ENCODE data around the gene VTN. TPM values are rescaled to one million over a fixed set of nuclear protein-coding genes. Genes with fewer than 3 reads are reported as not detected.

VTN gene
- total RNA-seq, 4 donors from 2014 or later = 0.10 TPM; not detected in 3

GRCh38 chr17:28320215-28321061 is 49.7 kb downstream of the VTN start:
- WGBS, 2 donors = 68 to 74% methylated on average over 8 of the region's 8 CpGs
- no peak for DNase-seq (ENCODE audit: low spot score in 2 of 2)
- no peak overlapping the region for H3K4me3 ChIP-seq (ENCODE audit: low read depth, poor library complexity, severe bottlenecking)
- intact Hi-C loops (cut with DNase I; ENCODE audit: low total_unique reads) = no loop called here
- no peak for TF ChIP-seq CTCF (IDR thresholded peaks at IDR 0.05)
- no peak for TF ChIP-seq POLR2A (IDR thresholded peaks at IDR 0.05)

- TF ChIP-seq POLR2A (IDR thresholded peaks at IDR 0.05) (no peak), CTCF (IDR thresholded peaks at IDR 0.05) (no peak)
- H3K4me3 ChIP-seq (ENCODE audit: low read depth, poor library complexity, severe bottlenecking) = peak overlapping the region; percentile 36
- no peak for DNase-seq (ENCODE audit: low spot score in 2 of 2)
- 2 to 3% methylated on average over 7 of the region's 7 CpGs for WGBS, 2 donors
- intact Hi-C loops (cut with DNase I; ENCODE audit: low total_unique reads) = no loop called here
Measured at GRCh38 chr17:28319598-28319935, 50.5 kb downstream of the VTN start.

- no peak for TF ChIP-seq POLR2A (IDR thresholded peaks at IDR 0.05)
- TF ChIP-seq CTCF (IDR thresholded peaks at IDR 0.05) = no peak
- peak within 1 kb of the TSS; percentile 36 for H3K4me3 ChIP-seq (ENCODE audit: low read depth, poor library complexity, severe bottlenecking)
- WGBS, 2 donors = 0 to 1% methylated on average over 40 to 60 of the region's 72 CpGs
- peak; percentile 96 to 99 for DNase-seq (ENCODE audit: low spot score in 2 of 2)
- intact Hi-C loops (cut with DNase I; ENCODE audit: low total_unique reads) = no loop called here
Measured at GRCh38 chr17:28318759-28319597, 51.1 kb downstream of the VTN start, which contains the start of gene TMEM97. TSS of gene TMEM97 (plus strand) at chr17:28319200. CDS start at chr17:28319240, 40 bp downstream.

- intact Hi-C loops (cut with DNase I; ENCODE audit: low total_unique reads) = no loop called here
- peak overlapping the region; percentile 18 for H3K4me3 ChIP-seq (ENCODE audit: low read depth, poor library complexity, severe bottlenecking)
- WGBS, 2 donors = 13 to 14% methylated on average over 40 of the region's 40 CpGs
- DNase-seq (ENCODE audit: low spot score in 2 of 2) = no peak
- TF ChIP-seq CTCF (IDR thresholded peaks at IDR 0.05) (no peak), POLR2A (IDR thresholded peaks at IDR 0.05) (no peak)
Measured at GRCh38 chr17:28317966-28318758, 51.9 kb downstream of the VTN start.

Small RNA genes lying within 50 kb of the gene (microRNA-seq; reads per million reads assigned to microRNA genes)
- 0.57 to 1.4 reads per million in 2 donors for gene MIR4723 (ENCODE audit: borderline number of aligned reads in 1 of 2, borderline replicate concordance in 2 of 2)

Other genes starting within 250 kb of the VTN start
- 10 to 100 TPM in 2 of 4 donors, 1 to 10 TPM in 2; 5.7 to 18.6 (median 10.4) TPM for gene TMEM97, start 51.1 kb downstream of the VTN start, total RNA-seq
- 10 to 100 TPM; 22.6 to 40.8 (median 26.7) TPM for gene IFT20, start 34.8 kb downstream of the VTN start, total RNA-seq
- gene TNFAIP1, start 34.5 kb downstream of the VTN start, total RNA-seq = 10 to 100 TPM; 23.6 to 42.6 (median 36.9) TPM
- gene POLDIP2, start 12.8 kb downstream of the VTN start, total RNA-seq = 10 to 100 TPM; 52.1 to 90.2 (median 73.7) TPM
- not detected for gene SEBOX, start 5.1 kb downstream of the VTN start, total RNA-seq
- 10 to 100 TPM in 3 of 4 donors, 1 to 10 TPM in 1; 4.0 to 15.4 (median 12.1) TPM for gene SARM1, start 1.4 kb upstream of the VTN start, total RNA-seq
- 10 to 100 TPM in 1 of 4 donors, 1 to 10 TPM in 2, under 1 TPM in 1; 0.89 to 11.5 (median 4.5) TPM for gene SLC46A1, start 35.9 kb upstream of the VTN start, total RNA-seq
- gene SLC13A2, start 103.3 kb upstream of the VTN start, total RNA-seq = 10 to 100 TPM in 2 of 4 donors, 1 to 10 TPM in 2; 1.2 to 13.2 (median 9.8) TPM
- gene FOXN1, start 136.0 kb upstream of the VTN start, total RNA-seq = 10 to 100 TPM; 28.9 to 65.0 (median 45.4) TPM
- gene UNC119, start 182.3 kb upstream of the VTN start, total RNA-seq = 10 to 100 TPM; 41.2 to 41.6 (median 41.4) TPM
- gene PIGS, start 201.2 kb upstream of the VTN start, total RNA-seq = 10 to 100 TPM; 57.6 to 84.0 (median 75.1) TPM
- gene ALDOC, start 206.6 kb upstream of the VTN start, total RNA-seq = 100 to 1,000 TPM; 109 to 186 (median 138) TPM
- gene SPAG5, start 228.7 kb upstream of the VTN start, total RNA-seq = 10 to 100 TPM in 1 of 4 donors, 1 to 10 TPM in 3; 4.0 to 12.4 (median 7.7) TPM
- gene RSKR, start 243.9 kb upstream of the VTN start, total RNA-seq = 1 to 10 TPM; 6.7 to 8.7 (median 6.9) TPM

Data from lower leg skin (tissue), 4 donors.